Keratinocyte (primary cell): ENCODE data around the gene ITGB4.

Source experiments
- CTCF ChIP-seq, 3 experiments: IDR thresholded peaks in 1 of 3; conservative IDR thresholded peaks in 1 of 3; optimal IDR thresholded peaks in 1 of 3; 2 replicates in 2 of 3; 3 replicates in 1 of 3; pipeline versions ENCODE3 to v1.5.1; 2011; ENCODE audit warnings: low read length in 3 of 3, mild to moderate bottlenecking in 3 of 3, moderate library complexity in 2 of 3, control low read depth in 1 of 3, inconsistent platforms in 1 of 3; ENCODE audit not compliant: insufficient read depth in 2 of 3; ENCODE audit errors: extremely low read depth in 1 of 3
- EZH2 ChIP-seq: IDR thresholded peaks from one replicate; pipeline ENCODE4 v1.6.1; 2012; ENCODE audit warnings: inconsistent platforms, mild to moderate bottlenecking, low read length, moderate library complexity

GRCh38 chr17:75683583-75683982 is 37.7 kb upstream of the ITGB4 start:
- TF ChIP-seq CTCF (optimal IDR thresholded peaks at IDR 0.05 in 1 of 3, IDR thresholded peaks at IDR 0.05 in 1 of 3, conservative IDR thresholded peaks at IDR 0.05 in 1 of 3; ENCODE audit: extremely low read depth in 1 of 3, insufficient read depth in 2 of 3, low read length in 3 of 3) (no peak), EZH2 (no peak)
